Stimulated activated CD8-positive, alpha-beta memory T cell treated with anti-CD3 and anti-CD28 coated beads, Interleukin-12 subunit alpha, Interleukin-12 subunit beta, amount 100 ng/mL, for 24 hours (primary cell): ENCODE data around the gene PLPP7.
"Not testable (repeated sequence)": the region's sequence is repeated elsewhere in the genome, so short reads cannot be mapped to it uniquely, and the experiment has no call there.

ENCODE experiments used
- DNase-seq: peaks from one replicate; pipeline ENCODE4 v3.0.0-alpha.2; 2020; ENCODE audit errors: extremely low read depth

The PLPP7 gene

DNA sequence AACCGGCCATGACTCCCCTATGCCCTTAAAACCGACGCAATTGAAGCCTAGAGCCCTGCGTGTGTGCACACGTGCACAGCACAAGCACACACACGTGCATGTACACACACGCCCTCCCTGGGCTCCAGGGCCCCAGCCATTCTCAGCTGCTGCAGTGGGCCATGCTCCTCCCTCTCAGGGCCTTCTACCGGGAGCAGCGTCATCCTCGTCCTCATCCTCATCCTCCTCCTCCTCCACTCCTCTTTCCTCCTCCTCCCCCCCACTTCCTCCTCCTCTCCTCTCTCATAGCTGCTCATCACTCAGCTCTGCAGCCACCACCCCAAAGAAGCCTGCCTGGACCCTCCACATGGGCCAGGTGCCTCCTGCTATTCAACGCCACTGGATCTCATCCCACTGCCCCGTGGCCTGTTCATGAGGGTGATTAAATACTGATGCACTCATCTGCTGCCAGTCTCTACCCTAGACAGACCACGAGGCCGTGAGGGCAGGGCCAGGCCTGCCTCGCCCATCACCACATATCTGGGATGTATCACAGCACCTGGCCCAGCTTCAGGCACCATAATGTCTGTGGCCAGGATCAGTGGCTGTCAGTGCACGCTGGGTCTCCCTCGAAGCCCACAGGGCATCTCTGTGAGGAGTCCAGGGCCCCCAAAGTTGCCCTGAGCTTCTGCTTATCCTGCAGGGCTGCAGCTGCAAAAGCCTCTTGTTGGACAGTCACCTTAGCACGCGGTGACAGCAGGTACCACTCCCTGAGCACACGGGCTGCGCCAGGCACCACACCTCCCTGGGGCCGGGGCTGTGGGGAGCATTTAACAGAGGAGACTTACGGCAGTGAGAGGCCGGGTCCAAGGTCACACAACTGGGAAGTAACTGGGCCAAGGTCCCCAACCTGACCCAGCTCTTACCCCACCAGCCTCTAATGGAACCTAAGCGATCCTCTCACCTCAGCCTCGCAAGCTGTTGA lies 23.0 kb upstream of the PLPP7 start:
- DNase-seq: no peak

DNA sequence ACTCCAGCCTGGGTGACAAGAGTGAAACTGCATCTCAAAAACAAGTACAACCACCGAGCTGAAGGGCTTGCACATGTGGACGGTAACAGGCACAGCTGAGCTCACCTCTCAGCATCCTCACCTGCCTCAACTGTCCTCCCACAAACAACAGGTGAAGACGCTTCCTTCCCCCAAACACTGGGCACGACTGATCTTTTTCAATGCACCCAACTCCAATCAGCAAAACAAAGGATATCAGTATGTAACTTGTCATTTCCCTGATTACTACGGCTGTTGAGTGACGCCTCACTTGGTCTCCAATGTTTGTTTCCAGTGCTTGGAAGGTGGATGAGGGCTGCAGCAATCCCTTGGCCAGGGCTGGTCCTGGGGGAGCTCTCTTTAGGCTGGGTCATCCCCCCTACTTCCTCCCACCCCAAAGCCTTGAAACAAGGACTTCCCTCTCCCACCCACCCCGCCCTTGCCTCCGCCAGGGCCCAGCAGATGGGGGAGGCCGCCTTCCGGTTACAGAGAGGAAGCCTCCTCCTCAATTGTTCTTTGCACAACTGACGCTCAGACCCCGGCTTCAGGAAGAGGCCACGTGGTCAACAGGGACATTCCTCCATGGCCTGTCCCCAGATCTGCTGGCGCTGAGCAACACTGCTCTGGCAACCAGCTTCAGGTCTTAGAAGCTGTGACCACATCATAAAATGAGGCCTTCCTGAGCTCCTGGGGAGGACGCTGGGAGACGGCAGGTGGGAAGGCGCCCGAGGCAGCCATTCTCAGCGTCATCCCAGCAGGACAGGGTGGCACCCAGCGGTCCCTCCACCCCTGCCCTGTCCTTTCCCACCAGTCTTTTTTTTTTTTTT lies 19.1 kb upstream of the PLPP7 start:
- no peak for DNase-seq

DNA sequence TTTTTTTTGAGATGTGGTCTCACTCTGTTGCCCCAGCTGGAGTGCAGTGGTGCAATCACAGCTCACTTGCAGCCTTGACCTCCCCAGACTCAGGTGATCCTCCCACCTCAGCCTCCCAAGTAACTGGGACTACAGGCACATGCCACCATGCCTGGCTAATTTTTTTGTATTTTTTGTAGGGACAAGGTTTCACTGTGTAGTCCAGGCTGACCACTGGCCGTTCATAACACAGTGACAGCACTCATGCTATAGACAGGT lies 18.6 kb upstream of the PLPP7 start:
- not testable (repeated sequence) for DNase-seq

DNA sequence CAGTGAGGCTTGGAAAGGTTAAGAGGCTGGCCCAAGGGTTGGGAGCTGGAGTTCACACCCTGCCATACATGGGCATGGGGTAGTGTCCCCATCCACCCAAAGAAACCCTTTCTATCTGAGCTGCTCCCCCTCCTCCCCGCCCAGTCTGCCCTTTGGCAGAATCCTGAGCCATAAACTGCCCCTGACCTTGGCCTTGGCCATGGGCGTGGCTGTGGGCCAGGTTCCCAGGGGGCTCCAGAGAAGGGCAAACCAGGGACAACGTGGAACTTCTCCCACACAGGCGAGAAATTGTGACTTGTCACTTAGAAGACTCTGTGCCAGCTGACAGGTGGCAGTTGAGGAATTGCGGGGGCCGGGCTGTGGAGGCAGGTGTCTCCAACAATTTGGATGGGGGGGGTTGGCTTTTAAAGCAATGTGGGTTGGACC lies 18.0 kb upstream of the PLPP7 start:
- no peak for DNase-seq

DNA sequence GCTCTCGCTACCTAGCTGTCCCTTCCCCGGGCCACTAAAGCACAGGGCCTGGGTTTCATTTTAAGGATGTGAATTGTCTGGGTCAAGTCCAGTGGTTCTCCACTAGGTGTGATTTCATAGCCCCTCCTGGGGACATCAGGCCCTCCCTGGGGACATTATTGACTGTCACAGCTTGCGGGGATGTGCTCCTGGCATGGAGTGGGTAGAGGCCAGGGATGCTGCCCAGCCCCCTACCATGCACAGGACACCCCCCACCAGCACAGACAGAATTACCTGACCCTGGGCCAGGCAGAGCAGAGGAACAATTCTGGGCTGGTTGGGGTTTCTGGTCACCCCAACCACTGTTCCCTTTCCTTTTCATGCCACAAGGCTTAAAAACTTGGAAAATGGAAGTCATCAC lies 17.3 kb upstream of the PLPP7 start:
- no peak for DNase-seq

DNA sequence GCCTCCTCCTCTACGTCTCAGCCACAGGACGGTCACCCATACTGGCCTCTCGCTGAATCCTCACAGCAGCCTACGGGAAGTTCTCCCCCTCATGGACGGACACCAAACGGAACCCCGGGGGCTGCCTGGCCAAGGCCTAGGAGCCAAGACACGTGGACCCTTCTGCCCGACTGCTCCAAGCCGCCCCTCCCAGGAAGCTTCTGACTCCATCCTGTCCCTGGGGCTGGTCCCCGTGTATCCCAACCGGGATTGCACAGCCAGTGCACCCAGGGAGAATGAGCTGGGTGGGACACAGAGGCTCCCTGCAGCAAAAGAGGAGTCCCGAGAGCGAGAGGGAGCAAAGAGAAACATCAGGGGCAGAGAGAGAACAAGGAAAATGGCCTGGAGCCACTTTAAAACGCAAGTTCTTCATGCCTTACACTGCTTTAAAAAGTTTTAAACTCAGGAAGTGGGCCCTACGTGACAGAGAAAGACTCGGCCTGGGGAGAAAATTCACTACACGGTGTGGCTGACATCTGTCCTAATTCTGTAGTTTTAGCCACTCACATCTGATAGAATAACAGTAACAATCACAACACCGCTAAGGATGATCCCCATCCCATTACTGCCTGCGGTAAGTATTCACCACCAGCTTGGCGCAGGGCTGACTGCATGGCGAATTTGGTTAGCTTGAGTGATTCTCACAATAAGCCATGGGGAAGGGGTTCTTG lies 16.2 kb upstream of the PLPP7 start:
- no peak for DNase-seq

DNA sequence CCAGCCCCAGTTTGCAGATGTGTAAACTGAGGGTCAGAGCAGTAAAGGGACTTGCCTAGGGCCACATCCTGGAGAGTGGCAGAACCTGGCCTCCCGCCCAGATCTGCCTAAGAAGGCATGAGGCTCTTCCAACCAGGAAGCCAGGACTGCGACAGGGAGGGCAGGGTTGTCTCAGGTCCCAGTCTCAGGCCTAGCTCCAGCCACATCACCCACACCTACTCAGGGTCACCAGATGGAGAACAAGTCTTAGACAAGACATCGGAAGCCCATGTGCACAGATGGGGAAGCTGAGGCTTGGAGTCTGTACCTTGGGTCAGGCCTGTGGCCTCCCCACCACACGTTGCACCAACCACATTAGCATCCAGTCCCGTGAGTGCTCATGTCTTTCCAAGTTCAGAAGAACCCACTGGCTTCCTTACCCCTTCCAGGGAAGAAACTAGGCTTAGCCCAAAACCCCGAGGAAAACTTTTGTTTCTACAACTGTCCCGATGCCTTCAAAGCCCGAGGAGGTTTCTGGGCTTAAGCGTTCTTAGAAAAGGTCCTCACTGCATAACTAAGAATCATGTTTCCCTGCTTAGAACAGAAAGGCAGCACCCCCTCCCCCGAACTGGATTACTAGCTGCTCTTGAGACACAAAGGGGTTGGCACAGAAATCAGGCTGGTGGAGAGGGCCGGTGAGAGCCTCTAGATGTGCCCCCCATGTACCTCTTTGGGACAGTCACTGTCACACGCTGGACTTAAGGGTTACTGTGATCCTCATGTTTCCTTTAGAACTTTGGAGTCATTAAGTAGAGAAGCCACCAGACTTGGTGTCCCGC lies 15.5 kb upstream of the PLPP7 start:
- no peak for DNase-seq

DNA sequence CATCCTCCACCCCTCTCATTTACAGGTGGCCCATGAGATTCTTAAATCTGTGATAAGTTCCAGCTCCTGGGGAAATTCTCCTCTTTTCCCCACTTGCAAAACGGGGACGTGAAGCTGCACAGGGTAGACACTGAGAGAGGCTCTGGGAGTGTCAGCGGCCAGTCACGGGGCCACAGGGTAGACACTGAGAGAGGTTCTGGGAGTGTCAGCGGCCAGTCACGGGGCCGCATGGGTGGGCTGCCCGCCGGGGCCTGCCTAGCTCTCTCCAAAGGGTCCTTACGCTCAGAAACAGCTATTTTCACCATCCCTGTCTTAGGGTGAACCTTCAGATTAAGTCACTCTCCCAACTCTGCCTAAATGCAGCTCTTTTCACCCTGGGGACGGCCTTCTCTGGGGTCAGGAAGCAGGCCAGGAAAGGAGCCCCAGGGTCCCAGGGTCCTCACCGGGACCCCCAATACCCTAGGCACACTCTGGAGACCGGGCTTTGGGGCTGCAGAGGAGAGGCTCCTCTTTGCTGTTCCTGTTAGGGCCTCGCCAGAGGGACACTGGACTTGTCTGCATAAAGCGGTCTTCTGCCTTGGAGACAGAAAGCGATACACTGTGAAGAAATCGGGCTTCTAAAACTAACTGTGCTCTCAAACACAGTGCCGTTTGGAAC lies 14.7 kb upstream of the PLPP7 start:
- no peak for DNase-seq

DNA sequence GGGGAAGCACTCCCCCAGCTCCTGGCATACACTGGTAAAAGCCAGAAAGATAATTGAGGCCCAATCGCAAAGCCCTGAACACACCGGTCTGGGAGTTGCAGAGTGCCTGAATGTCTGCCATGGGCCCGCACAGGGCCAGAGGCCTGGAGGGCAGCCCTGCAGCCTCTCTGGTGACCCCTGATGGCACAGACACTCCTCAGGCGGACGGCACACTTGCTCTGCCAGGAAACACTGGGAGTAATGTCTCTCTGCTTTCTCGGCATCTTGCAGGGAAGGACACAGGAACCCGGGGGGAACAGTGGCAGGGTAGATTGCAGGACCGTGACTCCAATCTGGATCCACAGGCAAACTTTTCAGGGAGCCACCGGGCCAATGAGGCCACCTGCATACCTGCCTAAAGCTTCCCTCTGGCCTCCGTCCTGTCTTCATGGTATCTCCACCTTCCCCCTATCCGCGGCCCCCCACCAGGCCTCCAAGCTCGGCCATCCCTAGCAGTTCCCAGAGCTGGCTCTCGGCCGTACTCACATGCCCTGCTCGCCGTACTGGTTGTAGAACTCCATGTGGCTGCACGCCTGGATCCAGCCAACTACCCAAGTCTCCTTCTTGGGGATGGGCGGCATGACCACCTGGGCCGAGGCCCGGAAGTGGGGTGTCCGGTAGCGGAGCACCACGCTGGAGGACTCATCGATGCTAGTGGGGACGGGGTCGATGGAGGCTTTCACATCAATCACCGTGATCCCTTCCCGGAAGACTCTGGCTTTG lies 14.0 kb upstream of the PLPP7 start:
- DNase-seq: no peak

DNA sequence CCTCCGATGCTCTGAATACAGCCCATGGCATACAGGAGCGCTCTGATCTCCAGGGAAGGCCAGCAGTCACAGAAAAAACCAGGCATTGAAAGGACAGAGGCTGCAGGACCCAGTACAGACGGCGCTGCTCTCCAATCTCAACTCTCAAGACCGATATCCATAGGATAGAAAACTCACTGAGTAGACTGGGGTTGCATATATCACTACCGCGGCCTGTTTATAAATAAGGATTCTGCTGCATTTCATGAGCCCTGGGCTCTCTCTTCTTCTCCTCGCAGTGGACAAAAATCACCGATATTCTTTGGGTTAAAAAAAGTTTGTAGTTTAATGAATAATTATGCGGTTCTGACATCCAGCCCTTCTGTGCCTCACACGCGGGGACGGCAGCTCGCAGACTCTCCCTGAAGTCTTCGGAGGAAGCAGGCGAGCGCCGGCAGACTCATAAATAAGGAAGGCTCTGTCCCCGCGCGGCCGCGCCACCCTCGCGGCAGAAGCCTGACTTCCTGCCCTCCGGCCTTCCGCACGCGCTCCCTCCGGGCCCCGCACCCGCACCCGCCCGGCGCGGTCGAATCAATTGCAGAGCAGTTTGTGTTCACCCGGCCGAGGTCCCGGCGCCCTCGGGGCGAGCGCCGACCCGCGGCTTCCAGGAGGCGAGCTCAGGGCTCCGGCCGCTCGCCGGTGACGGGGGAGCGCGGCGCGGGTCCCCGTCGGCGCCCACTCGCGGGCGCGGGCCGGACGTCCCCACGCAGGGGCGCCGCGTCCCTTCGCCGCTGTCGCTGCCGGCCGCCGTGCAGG lies 13.2 kb upstream of the PLPP7 start, which contains the start of gene FAM78A:
Gene FAM78A, minus strand, starts transcription at position 417 of the 795 bp plus-strand sequence. Its CDS starts 331 bp downstream, at position 86.
- no peak for DNase-seq

DNA sequence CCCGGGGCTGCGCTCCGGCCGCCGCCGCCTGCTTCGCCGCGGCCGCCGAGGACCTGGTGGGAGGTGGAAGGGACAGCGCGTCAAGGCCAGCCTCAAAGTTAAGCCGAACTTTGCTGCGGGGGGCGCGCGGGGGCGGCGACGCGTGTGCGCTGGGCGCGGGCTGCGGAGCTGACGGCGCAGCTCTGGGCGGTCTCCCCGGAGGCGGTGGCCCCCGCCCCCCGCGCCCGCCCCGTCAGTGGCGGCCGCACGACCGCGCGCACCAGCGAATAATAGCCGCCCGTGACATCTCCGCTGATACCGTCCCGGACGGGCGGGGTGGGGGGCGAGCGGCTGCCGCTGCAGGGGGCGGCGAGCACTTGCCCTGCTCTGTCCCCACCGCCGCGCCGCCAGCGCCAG lies 12.6 kb upstream of the PLPP7 start:
- no peak for DNase-seq

DNA sequence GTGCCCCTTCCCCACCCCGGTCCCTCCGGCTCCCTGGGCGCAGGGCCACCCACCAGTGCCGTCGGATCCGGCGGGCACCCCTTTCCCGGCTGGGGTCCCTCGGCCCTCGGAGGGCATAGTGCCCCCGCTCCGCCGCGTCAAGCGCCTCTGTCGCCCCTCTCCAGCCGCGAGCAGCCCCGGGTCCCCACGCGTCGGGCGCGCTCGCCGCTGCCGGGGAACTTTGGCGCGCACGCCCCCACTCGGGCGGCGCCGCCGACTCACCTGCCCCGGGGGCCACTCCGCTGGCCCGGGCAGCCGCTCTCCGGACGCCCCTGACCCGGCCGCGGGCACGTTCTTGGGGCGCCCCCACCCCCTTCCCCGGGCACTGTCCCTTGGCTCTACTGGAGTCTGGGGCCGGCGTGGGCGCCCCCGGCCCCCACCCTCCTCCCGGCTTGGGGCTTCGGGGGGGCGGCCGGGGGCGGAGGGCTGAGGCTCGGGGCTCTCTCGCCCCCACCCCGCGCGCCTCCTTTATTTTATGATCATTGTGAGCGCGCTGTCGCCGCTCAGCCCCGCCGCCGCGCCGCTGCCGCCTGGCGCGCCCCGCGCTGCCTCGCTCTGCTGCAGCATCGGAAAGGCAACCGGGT lies 12.1 kb upstream of the PLPP7 start:
- no peak for DNase-seq

DNA sequence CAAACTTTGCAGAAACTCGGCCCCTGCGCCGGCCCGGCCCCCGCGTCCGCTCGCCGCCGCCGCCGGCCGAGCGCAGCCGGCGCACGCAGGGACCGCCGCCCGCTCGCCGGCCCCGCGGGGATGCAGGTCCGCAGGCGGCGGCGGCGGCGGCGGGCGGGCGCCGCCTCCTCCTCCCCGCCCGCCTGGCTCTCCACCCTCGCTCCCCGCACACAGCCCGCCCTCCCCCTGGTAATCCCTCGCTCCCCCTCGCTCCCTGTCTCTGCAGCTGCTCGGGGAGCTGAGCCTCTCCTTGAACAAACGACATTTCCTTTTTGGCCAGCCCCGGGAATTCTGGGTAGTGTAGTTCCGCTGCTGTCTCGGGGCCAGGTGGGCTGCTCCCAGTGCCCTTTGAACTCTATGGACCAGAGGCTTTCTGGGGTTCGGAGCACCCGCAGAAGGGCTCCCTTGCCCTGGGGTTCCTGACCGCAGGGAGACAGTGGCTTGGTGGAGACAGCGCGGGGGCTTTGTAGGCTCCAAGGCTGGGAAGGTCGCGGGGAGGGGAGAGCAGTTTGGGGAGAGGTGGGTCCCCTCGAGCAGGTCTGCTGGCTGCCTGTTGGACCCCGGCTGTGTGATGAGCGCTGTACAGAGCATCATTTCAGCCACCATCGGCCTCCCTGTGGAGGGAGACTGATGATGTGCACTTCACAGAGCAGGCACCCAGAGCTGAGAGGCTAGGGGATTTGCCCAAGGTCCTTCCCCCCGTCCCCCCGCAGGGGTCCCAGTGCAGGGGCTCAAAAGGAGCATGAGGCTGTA lies 11.4 kb upstream of the PLPP7 start:
- DNase-seq: no peak

DNA sequence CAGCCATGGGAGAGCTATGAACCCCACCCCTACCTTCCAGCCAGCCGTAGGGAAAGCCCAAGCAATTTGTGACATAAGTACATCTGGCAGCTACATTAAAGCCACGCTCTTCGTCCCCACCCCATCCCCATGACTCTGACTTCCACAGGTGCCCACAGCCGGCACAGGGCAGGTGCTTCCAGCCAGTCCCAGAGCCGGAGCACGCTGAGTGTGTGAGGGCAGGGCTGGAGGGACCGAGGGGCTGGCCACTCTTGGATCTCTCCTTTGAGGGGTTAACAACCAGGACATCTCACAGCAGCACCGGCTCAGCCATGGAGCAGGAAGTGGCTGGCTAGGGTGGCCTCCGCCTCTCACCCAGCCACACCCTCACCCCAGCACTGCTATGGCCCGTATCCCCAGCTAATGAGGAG lies 10.8 kb upstream of the PLPP7 start:
- no peak for DNase-seq

DNA sequence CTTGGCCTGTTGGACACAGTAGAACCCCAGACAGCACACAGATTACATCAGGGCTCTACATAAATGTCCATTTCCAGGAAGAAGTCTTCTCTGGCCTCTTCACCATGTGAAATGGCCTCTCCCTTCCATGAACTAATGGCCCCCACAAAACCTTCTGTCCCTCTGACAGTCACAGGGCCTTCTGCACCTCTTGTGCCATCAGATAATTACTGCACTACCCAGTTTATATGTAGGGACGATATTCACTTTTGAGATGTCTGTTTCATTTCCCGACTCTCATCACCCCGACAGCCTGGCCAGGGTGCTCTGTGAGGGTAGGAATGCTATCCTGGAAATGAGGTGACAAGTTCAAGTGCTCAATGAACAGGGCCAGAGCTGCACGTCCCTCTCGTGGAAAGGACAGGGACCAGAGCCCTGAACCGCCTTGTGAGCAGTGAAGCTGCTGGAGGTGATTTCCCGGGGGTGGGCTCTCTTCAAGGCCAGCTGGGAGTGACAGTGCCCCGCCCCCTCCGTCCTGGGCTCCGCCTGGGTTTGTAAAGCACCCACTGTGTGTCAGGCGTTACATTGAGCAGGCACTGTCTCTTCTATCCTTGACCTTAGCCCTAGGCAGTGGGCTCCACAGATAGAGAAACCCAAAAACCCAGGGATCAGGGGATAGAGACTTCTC lies 10.2 kb upstream of the PLPP7 start:
- DNase-seq: no peak

DNA sequence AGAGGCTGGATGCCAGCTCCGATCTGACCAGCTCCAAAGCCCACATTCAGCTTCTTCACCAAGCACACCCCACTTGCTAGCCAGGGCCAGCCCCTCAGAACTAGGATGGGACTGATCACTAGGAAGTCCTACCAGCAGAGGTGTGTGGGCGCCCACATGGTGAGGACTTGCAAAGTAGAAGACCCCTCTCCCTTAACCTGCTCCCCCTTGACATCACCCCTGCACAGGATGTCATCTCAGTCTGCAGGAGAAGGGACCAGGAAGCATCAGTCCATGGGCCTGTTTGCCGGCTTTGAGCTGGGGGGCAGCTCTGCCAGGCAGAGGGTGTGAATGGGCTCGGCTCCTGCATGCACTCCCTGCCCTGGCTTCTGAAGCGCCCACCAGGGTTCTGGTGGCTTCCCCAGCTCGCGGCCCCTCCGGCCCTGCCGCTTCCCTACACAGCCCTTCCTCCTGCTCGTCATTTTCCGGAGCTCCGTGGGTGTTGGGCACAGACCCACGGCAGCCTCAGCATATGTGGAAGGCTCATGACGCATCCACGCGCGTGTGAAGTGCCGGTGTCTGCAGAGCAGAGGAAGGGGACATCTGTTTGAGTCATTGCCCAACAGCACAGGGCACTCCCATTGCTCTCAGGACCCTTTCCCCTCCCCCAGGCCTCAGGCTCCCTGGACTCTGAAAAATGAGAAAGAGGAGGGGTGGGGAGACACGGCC lies 9.5 kb upstream of the PLPP7 start:
- DNase-seq: no peak

DNA sequence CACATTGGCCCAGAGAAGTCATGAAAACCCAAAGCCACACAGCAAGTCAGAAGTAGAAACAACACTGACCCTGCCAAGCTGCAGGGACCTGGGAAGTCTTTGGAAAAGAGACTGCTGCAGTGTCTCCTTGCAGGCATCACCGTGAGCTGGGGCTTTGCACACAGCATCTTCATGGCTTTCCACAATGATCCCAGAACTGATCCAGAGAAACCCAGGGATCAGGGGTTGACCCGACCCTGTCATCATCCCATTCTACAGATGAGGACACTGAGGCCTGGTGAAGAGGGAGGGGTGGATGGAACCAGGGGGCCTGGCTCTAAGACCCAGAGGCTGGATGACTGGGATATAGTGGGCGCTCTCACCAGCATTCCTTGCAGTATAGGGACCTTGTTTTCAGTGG lies 8.9 kb upstream of the PLPP7 start:
- DNase-seq: no peak
